Measurements from ENCODE around the gene FAIM2. TPM values are rescaled to one million over a fixed set of nuclear protein-coding genes. Genes with fewer than 3 reads are reported as not detected.

The FAIM2 gene
- total RNA-seq, 1 experiment from 2014 or later, result 0.18 TPM

GRCh38 chr12:49828133-49829091 is 75.3 kb downstream of the FAIM2 start, which contains the start of gene NCKAP5L:
NCKAP5L (minus strand) TSS chr12:49828413; CDS start chr12:49804044, 24,369 bp downstream.
- Histone ChIP-seq H3K36me3 (ENCODE audit: low read depth, low read length) (no peaks in the 10 kb centered on the region), H3K9me2 (replicated peaks; ENCODE audit: low read length) (no peaks in the 10 kb centered on the region), H3K9ac (ENCODE audit: low read length) (peak within 1 kb of the TSS; percentile 60), H4K20me1 (ENCODE audit: low read length) (no peaks in the 10 kb centered on the region), H3K9me3 (ENCODE audit: low read length) (no peaks in the 10 kb centered on the region), H3K27me3 (ENCODE audit: low read length) (no peaks in the 10 kb centered on the region), H3F3A (ENCODE audit: low read length, unreplicated experiment) (no peaks in the 10 kb centered on the region), H3K4me2 (ENCODE audit: low read length) (peak within 1 kb of the TSS; percentile 95), H3K4me3 (ENCODE audit: low read length) (peak within 1 kb of the TSS; percentile 80), H2AFZ (ENCODE audit: low read length) (peak within 1 kb of the TSS; percentile 93), H3K27ac (ENCODE audit: low read length) (peak within 1 kb of the TSS; percentile 5; the same call in 1 of the 2 replicates), H3K4me1 (ENCODE audit: insufficient read depth, low read length) (peaks cover 24% of the 10 kb centered on the region), H3K79me2 (ENCODE audit: low read length) (peaks cover 30% of the 10 kb centered on the region)
- ATAC-seq (peak; percentile 87), DNase-seq (peak; percentile 90)
- ChIA-PET POLR2A (ENCODE audit: unreplicated experiment) (interaction anchor here (0.6 to 0.7 kb wide), 6 partner anchors 15 to 470 kb away, joined by 3 to 24 read pairs (median 4); partner anchors contain the start of gene BCDIN3D), CTCF (interaction anchor here (0.6 to 1.1 kb wide), 3 partner anchors 11 to 242 kb away, joined by 3 to 12 read pairs (median 4); no protein-coding TSS in a partner anchor)
- intact Hi-C loops (cut with micrococcal nuclease), result loop anchor here (2.0 kb wide), 1 partner anchor 14 kb away; the partner anchor contains the start of gene BCDIN3D
- TSS peak; percentile 84 for BruUV-seq (replicated peaks)
- no peak for TF ChIP-seq EZH2phosphoT487 (IDR thresholded peaks at IDR 0.05; ENCODE audit: borderline replicate concordance, low read length)
- TF ChIP-seq EZH2 (IDR thresholded peaks at IDR 0.05; ENCODE audit: low read length, unreplicated experiment), result no peak
- TF ChIP-seq CTCF (conservative IDR thresholded peaks at IDR 0.05; ENCODE audit: low read depth, low read length), result no peak

GRCh38 chr12:49827401-49828099 is 76.2 kb downstream of the FAIM2 start:
- DNase-seq, result peak; percentile 48

More at GRCh38 chr12:49827401-49828099, 76.2 kb downstream of the FAIM2 start:
- Histone ChIP-seq H3K9me3 (ENCODE audit: low read length) (no peaks in the 10 kb centered on the region), H3K4me3 (ENCODE audit: low read length) (peak overlapping the region; percentile 80), H3K27ac (ENCODE audit: low read length) (no peak overlapping the region), H2AFZ (ENCODE audit: low read length) (peak overlapping the region; percentile 77), H3K36me3 (ENCODE audit: low read depth, low read length) (no peaks in the 10 kb centered on the region), H3K27me3 (ENCODE audit: low read length) (no peaks in the 10 kb centered on the region), H3K79me2 (ENCODE audit: low read length) (peaks cover 30% of the 10 kb centered on the region), H3F3A (ENCODE audit: low read length, unreplicated experiment) (no peaks in the 10 kb centered on the region), H3K4me1 (ENCODE audit: insufficient read depth, low read length) (peaks cover 20% of the 10 kb centered on the region), H3K4me2 (ENCODE audit: low read length) (peak overlapping the region; percentile 95), H3K9ac (ENCODE audit: low read length) (peak overlapping the region; percentile 60), H3K9me2 (replicated peaks; ENCODE audit: low read length) (no peaks in the 10 kb centered on the region), H4K20me1 (ENCODE audit: low read length) (no peaks in the 10 kb centered on the region)
- CTCF ChIA-PET, result interaction anchor here (0.6 to 1.1 kb wide), 2 partner anchors 12 to 116 kb away, joined by 3 to 4 read pairs; no protein-coding TSS in a partner anchor
- intact Hi-C loops (cut with micrococcal nuclease), result loop anchor here (2.0 kb wide), 1 partner anchor 15 kb away; the partner anchor contains the start of gene BCDIN3D
- no peak for TF ChIP-seq CTCF (conservative IDR thresholded peaks at IDR 0.05; ENCODE audit: low read depth, low read length)
- no peak for TF ChIP-seq EZH2phosphoT487 (IDR thresholded peaks at IDR 0.05; ENCODE audit: borderline replicate concordance, low read length)
- TF ChIP-seq EZH2 (IDR thresholded peaks at IDR 0.05; ENCODE audit: low read length, unreplicated experiment), result no peak
- POLR2A ChIA-PET (ENCODE audit: unreplicated experiment), result interaction anchor here (0.6 kb wide), 2 partner anchors 16 to 86 kb away, joined by 3 read pairs; no protein-coding TSS in a partner anchor
- BruUV-seq (replicated peaks), result no TSS peak
- ATAC-seq, result peak; percentile 39

Measured in PC-3 (cell line).